HG03378 (cell line): ENCODE results near the gene PFDN4.
A peak's percentile ranks its signal among the peaks of the same experiment; 100 is the strongest.

Experiments used
- ATAC-seq: cut with Tn5 transposase; IDR thresholded peaks from one replicate; pipeline ENCODE4 v1.9.1; 2021; ENCODE audit warnings: mild to moderate bottlenecking, moderate library complexity; ENCODE audit not compliant: unreplicated experiment

Gene PFDN4

GRCh38 chr20:54207743-54208547, at the start of gene PFDN4:
Gene PFDN4 (plus strand): TSS chr20:54208087. CDS start chr20:54208101, 14 bp downstream.
- ATAC-seq, result peak; percentile 88

GRCh38 chr20:54158226-54158625, 49.7 kb upstream of the PFDN4 start:
- no peak for ATAC-seq

GRCh38 chr20:54158856-54159418, 49.0 kb upstream of the PFDN4 start:
- ATAC-seq, result no peak

GRCh38 chr20:54160065-54161007, 47.6 kb upstream of the PFDN4 start:
- ATAC-seq, result no peak

GRCh38 chr20:54161008-54161820, 46.7 kb upstream of the PFDN4 start:
- no peak for ATAC-seq

- no peak for ATAC-seq
Observed at GRCh38 chr20:54161821-54162149, 46.1 kb upstream of the PFDN4 start.

- ATAC-seq, result no peak
Observed at GRCh38 chr20:54162378-54163009, 45.4 kb upstream of the PFDN4 start.

GRCh38 chr20:54163402-54163801, 44.5 kb upstream of the PFDN4 start:
- ATAC-seq, result no peak

- ATAC-seq, result no peak
Observed at GRCh38 chr20:54165014-54165413, 42.9 kb upstream of the PFDN4 start.

GRCh38 chr20:54165803-54166202, 42.1 kb upstream of the PFDN4 start:
- no peak for ATAC-seq

- no peak for ATAC-seq
Observed at GRCh38 chr20:54166987-54167662, 40.8 kb upstream of the PFDN4 start.

GRCh38 chr20:54167909-54168872, 39.7 kb upstream of the PFDN4 start:
- ATAC-seq, result no peak

GRCh38 chr20:54168961-54169862, 38.7 kb upstream of the PFDN4 start:
- ATAC-seq, result no peak

GRCh38 chr20:54170026-54170471, 37.8 kb upstream of the PFDN4 start:
- no peak for ATAC-seq

- no peak for ATAC-seq
Observed at GRCh38 chr20:54170963-54171362, 36.9 kb upstream of the PFDN4 start.

GRCh38 chr20:54172532-54172855, 35.4 kb upstream of the PFDN4 start:
- no peak for ATAC-seq

- no peak for ATAC-seq
Observed at GRCh38 chr20:54172856-54173652, 34.8 kb upstream of the PFDN4 start.
